SU-DHL-6 (cell line): ENCODE data around the gene RTCA.
"Not testable (repeated sequence)": the region's sequence is repeated elsewhere in the genome, so short reads cannot be mapped to it uniquely, and the experiment has no call there.

Source experiments
- H2AFZ ChIP-seq: fragments of 200-600 bp; sonication (generic); 2 replicates; pipeline ENCODE4 v1.6.1; 2014; ENCODE audit warnings: low read depth, mild to moderate bottlenecking, moderate library complexity, mixed read lengths, antibody characterized with exemption, low read length; ENCODE audit not compliant: severe bottlenecking
- H3F3A ChIP-seq: fragments of 200-600 bp; shearing (Covaris generic); 2 replicates; pipeline ENCODE4 v1.6.0; 2016; ENCODE audit warnings: antibody characterized with exemption, mild to moderate bottlenecking; ENCODE audit not compliant: insufficient read depth
- H3K27ac ChIP-seq: fragments of 200-600 bp; sonication (generic); 2 replicates; pipeline ENCODE4 v1.5.1; 2016; ENCODE audit warnings: low read depth, mild to moderate bottlenecking, low read length, moderate library complexity, mixed read lengths
- H3K27me3 ChIP-seq: fragments of 200-600 bp; sonication (generic), shearing (Covaris generic); 2 replicates; pipeline ENCODE4 v1.6.0; 2014; ENCODE audit warnings: mild to moderate bottlenecking, low read length
- H3K36me3 ChIP-seq: fragments of 200-600 bp; sonication (generic); 2 replicates; pipeline ENCODE4 v1.6.1; 2014; ENCODE audit warnings: mild to moderate bottlenecking, low read length, mixed read lengths
- H3K4me2 ChIP-seq: fragments of 300-600, 200-600 bp; shearing (Covaris generic), sonication (generic); 2 replicates; pipeline ENCODE4 v1.6.0; 2014; ENCODE audit warnings: low read length, low read depth, mild to moderate bottlenecking; ENCODE audit not compliant: poor library complexity, severe bottlenecking
- H3K4me3 ChIP-seq: fragments of 200-600 bp; sonication (generic); 2 replicates; pipeline ENCODE4 v1.5.1; 2014; ENCODE audit warnings: antibody characterized with exemption, low read length, mild to moderate bottlenecking, mixed read lengths; ENCODE audit not compliant: insufficient read depth, poor library complexity, severe bottlenecking
- H3K79me2 ChIP-seq: fragments of 200-600 bp; sonication (generic); 2 replicates; pipeline ENCODE4 v1.6.1; 2014; ENCODE audit warnings: mild to moderate bottlenecking, low read length, moderate library complexity; ENCODE audit not compliant: insufficient read depth
- H3K9ac ChIP-seq: fragments of 200-600 bp; sonication (generic); 2 replicates; pipeline ENCODE4 v1.7.0; 2014; ENCODE audit warnings: mild to moderate bottlenecking, low read length
- H3K9me2 ChIP-seq: fragments of 200-600 bp; sonication (generic); replicated peaks from 2 replicates; pipeline ENCODE4 v1.6.1; 2014; ENCODE audit warnings: low read length; ENCODE audit not compliant: insufficient read depth
- H3K9me3 ChIP-seq: fragments of 200-600 bp; sonication (generic); 2 replicates; pipeline ENCODE4 v1.6.1; 2014; ENCODE audit warnings: low read length, mixed read lengths; ENCODE audit not compliant: insufficient read depth
- H4K20me1 ChIP-seq: fragments of 200-600 bp; sonication (generic); 2 replicates; pipeline ENCODE4 v1.6.1; 2014; ENCODE audit warnings: low read depth, mild to moderate bottlenecking, antibody characterized with exemption, low read length, moderate library complexity, mixed read lengths
- EZH2phosphoT487 ChIP-seq: fragments of 200-600 bp; sonication (generic), shearing (Covaris generic); conservative IDR thresholded peaks from 2 replicates; pipeline ENCODE4 v1.6.1; 2018; ENCODE audit warnings: mild to moderate bottlenecking, antibody characterized with exemption, low read length, moderate library complexity, mixed read lengths
- TF ChIP-seq, protein P1 (sequence below): fragments of 200-600 bp; sonication (generic); IDR thresholded peaks from one replicate; pipeline ENCODE4 v1.5.1; 2017; ENCODE audit warnings: antibody characterized with exemption, mild to moderate bottlenecking, low read length, moderate library complexity; ENCODE audit not compliant: insufficient read depth, poor library complexity, severe bottlenecking

RTCA gene

DNA sequence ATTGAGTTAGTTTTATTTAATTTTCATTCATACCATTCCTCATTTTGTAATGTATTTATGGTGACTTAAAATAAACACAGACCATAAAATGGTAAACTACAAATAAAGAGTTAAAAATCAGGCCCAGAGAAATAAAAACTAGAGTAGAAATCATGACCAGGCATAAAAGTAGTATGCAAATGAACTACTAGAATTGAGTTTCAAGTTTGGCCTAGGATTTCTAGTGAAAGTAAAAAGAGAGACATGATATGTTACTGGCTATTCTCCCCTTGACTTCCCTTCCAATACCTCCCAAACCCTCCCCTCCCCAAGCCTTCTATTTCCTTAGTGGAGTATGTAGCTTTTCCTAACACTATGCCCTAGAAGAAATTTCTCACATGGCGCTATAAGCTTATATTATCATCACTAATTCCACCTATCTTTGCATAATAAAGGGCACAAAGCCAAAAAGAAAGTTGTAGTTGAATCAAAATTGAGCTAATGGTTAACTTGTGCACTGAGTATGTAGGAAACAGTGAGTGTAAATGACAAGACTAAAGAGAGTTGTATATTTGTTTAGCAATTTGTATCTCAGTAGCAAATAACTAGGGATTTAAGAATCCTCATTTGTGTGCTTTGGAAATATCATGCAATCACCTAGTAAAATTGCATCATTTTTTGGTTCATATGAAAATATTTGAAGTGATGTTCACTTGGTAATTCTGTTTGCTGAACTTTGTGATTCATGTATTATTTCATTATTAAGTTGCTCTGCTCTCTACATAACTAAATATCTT, 56.6 kb downstream of the RTCA start:
- Histone ChIP-seq H3K9me3 (no peaks in the 10 kb centered on the region), H4K20me1 (no peaks in the 10 kb centered on the region), H3K4me2 (no peak overlapping the region), H3K27ac (no peak overlapping the region), H3K4me3 (no peak overlapping the region), H3K79me2 (no peaks in the 10 kb centered on the region), H3K9ac (no peak overlapping the region), H3F3A (no peaks in the 10 kb centered on the region), H3K9me2 (no peaks in the 10 kb centered on the region), H3K36me3 (no peaks in the 10 kb centered on the region), H2AFZ (no peak overlapping the region), H3K27me3 (no peaks in the 10 kb centered on the region)
- no peak for TF ChIP-seq EZH2phosphoT487
- TF ChIP-seq, protein P1, sequence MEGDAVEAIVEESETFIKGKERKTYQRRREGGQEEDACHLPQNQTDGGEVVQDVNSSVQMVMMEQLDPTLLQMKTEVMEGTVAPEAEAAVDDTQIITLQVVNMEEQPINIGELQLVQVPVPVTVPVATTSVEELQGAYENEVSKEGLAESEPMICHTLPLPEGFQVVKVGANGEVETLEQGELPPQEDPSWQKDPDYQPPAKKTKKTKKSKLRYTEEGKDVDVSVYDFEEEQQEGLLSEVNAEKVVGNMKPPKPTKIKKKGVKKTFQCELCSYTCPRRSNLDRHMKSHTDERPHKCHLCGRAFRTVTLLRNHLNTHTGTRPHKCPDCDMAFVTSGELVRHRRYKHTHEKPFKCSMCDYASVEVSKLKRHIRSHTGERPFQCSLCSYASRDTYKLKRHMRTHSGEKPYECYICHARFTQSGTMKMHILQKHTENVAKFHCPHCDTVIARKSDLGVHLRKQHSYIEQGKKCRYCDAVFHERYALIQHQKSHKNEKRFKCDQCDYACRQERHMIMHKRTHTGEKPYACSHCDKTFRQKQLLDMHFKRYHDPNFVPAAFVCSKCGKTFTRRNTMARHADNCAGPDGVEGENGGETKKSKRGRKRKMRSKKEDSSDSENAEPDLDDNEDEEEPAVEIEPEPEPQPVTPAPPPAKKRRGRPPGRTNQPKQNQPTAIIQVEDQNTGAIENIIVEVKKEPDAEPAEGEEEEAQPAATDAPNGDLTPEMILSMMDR = no peak

DNA sequence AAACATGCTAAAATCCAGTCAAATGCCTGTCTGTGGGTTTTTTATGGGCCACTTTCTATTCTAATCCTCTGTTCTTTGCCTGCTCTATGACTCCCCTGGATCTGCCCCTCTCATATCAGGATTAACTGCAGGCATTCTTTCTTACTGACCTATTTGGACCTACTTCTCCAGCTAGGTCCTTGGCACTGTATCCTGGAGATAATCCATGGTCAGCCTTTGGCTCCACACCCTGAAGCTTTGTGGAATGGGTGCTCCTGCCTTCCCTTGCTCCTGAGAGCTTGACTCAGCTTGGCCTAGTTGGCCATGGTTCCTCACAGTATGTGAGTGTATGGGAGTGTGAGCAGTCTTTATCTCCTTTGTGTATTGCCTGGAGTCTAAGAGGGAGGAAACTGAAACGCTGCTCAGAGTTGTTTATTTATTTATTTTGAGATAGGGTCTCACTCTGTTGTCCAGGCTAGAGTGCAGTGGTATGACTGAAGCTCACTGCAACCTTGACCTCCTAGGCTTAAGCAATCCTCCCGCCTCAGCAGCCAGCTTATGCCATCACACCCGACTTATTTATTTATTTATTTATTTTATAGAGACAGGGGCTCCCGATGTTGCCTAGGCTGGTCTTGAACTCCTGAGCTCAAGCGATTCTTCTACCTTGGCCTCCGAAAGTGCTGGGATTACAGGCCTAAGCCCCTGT, 57.5 kb downstream of the RTCA start:
- TF ChIP-seq, protein P1 = no peak
- TF ChIP-seq EZH2phosphoT487 = no peak
- Histone ChIP-seq H3K4me2 (no peak overlapping the region), H3K27me3 (no peaks in the 10 kb centered on the region), H4K20me1 (no peaks in the 10 kb centered on the region), H3K9me3 (no peaks in the 10 kb centered on the region), H3K36me3 (no peaks in the 10 kb centered on the region), H3F3A (no peaks in the 10 kb centered on the region), H2AFZ (no peak overlapping the region), H3K79me2 (no peaks in the 10 kb centered on the region), H3K9me2 (no peaks in the 10 kb centered on the region), H3K27ac (no peak overlapping the region), H3K9ac (no peak overlapping the region), H3K4me3 (no peak overlapping the region)

GRCh38 chr1:100325415-100326324, 59.7 kb downstream of the RTCA start:
- no peak overlapping the region for H2AFZ ChIP-seq
- no peak overlapping the region for H3K27ac ChIP-seq
- no peaks in the 10 kb centered on the region for H3K9me3 ChIP-seq
- no peak overlapping the region for H3K4me2 ChIP-seq
- H3K9ac ChIP-seq = no peak overlapping the region
- H4K20me1 ChIP-seq = no peaks in the 10 kb centered on the region
- no peak overlapping the region for H3K4me3 ChIP-seq
- H3K36me3 ChIP-seq = no peaks in the 10 kb centered on the region
- H3K27me3 ChIP-seq = no peaks in the 10 kb centered on the region
- H3K79me2 ChIP-seq = no peaks in the 10 kb centered on the region
- no peaks in the 10 kb centered on the region for H3K9me2 ChIP-seq
- H3F3A ChIP-seq = no peaks in the 10 kb centered on the region
- TF ChIP-seq, protein P1 = no peak
- no peak for TF ChIP-seq EZH2phosphoT487

DNA sequence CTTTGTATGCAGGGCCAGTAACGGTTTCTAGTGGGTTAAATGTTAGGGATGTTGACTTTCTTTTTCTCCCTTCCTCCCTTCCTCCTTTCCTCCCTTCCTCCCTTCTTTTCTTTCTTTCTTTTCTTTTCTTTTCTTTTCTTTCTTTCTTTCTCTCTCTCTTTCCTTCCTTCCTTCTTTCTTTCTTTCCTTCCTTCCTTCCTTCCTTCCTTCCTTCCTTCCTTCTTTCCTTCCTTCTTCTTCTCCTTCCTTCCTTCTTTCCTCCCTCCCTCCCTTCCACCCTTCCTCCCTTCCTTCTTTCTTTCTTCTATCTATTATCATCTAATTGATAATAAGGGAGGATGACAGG, 60.3 kb downstream of the RTCA start:
- H4K20me1 ChIP-seq, H2AFZ ChIP-seq, H3K4me3 ChIP-seq, H3K79me2 ChIP-seq, H3K9me3 ChIP-seq, H3K9me2 ChIP-seq, H3K9ac ChIP-seq, H3K27me3 ChIP-seq, H3K27ac ChIP-seq, H3K36me3 ChIP-seq, H3K4me2 ChIP-seq, H3F3A ChIP-seq: not testable (repeated sequence)
